GM18907 (cell line): ENCODE measurements around the gene ERI2.
"Not testable (repeated sequence)": the region's sequence is repeated elsewhere in the genome, so short reads cannot be mapped to it uniquely, and the experiment has no call there.

Experiments used
- ATAC-seq: cut with Tn5 transposase; IDR thresholded peaks from one replicate; pipeline ENCODE4 v1.9.1; 2021; ENCODE audit warnings: mild to moderate bottlenecking, moderate library complexity; ENCODE audit not compliant: unreplicated experiment

The ERI2 gene

GRCh38 chr16:20821682-20822081, 15.4 kb upstream of the ERI2 start:
- no peak for ATAC-seq

- no peak for ATAC-seq
Measured at GRCh38 chr16:20818929-20819585, 12.8 kb upstream of the ERI2 start.

GRCh38 chr16:20814784-20815183, 8.5 kb upstream of the ERI2 start:
- no peak for ATAC-seq

DNA sequence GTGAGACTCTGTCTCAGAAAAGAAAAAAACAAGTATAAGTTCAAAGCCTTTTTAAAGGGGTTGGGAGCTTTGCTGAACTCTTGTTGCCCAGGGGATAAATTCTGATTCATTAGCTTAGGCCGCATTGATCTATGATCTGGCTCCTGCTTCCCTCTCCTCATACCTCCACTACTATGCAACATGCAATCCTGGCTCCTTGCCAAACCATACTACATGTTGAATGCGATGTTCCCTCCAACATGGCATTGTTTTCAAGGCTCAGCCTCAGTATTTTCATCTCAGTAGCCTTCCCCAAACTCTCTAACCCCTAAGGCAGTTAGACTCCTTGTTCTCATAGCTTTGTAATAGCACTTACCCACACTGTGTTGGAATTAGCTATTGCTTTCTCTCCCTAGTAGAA, 6.2 kb upstream of the ERI2 start:
- no peak for ATAC-seq

GRCh38 chr16:20811889-20812439, 5.7 kb upstream of the ERI2 start:
- no peak for ATAC-seq

GRCh38 chr16:20807862-20808261, 1.6 kb upstream of the ERI2 start:
- no peak for ATAC-seq

DNA sequence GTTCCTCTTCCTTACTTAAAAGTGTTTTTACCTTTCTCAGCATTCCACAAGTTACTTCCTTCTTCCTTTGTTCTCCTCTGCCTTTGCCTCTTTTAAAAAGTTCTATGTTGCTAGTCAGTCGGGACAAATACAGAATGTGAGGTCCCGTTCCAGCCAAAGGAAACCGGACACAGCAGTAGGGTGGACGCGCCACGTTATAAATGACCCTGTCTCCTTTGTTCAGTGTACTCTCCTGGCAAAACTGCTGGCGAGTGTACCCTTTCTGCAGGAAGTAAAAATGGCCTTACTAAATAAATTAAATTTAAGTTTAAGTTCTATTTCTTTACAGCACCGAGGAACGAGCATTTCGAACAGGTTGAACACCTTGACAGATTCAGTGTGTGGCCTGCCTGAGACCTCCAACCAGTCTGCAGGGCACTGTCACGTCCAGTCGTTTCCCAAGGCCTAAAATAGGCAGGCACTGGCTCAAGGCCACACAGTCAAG, 546 bp downstream of the ERI2 start:
- not testable (repeated sequence) for ATAC-seq

GRCh38 chr16:20803561-20804214, 2.6 kb downstream of the ERI2 start:
- ATAC-seq = no peak

- ATAC-seq = no peak
Measured at GRCh38 chr16:20803192-20803560, 3.1 kb downstream of the ERI2 start.

DNA sequence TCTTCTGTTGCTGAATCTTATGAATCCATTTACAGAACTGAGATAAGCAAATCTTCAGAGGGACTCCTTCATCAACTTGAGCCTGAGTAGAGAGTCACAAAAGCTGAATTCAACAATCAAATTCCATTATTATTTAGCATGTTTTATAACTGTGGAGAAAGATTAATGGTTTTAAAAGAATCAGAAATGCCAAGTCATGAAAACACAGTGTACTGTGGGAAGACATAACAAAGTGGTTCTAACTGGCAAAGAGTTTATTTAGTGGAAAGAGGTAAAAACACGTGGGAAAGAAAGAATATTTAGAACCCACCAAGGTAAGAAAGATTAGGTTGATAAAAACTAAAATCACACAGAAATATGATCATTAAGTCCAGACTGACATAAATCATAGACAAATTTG, 5.0 kb downstream of the ERI2 start:
- no peak for ATAC-seq

- no peak for ATAC-seq
Measured at GRCh38 chr16:20799599-20799998, 6.7 kb downstream of the ERI2 start.

- no peak for ATAC-seq
Measured at GRCh38 chr16:20798364-20798763, 7.9 kb downstream of the ERI2 start.

DNA sequence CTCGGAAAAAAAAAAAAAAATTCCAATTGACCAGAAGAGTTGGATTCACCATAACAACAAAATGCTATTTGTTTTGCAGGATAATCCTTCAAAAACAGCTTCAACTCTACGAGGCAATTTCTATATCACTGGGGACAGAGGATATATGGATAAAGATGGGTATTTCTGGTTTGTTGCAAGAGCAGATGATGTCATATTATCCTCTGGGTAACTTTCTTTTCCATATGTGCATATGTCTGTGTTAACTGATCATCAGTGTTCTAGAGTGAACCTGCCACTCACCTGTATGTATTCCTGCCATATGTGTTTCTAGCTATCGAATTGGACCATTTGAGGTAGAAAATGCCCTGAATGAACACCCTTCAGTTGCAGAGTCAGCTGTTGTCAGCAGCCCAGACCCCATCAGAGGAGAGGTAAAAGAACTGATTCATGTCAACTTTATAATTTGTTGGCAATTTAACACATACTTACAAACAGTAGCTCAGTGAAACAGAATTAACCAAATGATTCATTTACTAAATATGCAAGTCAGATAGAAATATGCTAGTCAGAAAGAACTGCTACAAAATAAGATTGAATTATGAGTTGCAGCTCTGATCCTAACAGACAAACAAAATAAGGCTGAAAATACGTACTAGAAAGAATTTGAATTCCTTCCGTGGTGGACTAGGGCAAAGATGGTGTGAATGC, 14.2 kb downstream of the ERI2 start:
- ATAC-seq = no peak

- ATAC-seq = no peak
Measured at GRCh38 chr16:20789130-20789529, 17.1 kb downstream of the ERI2 start.

DNA sequence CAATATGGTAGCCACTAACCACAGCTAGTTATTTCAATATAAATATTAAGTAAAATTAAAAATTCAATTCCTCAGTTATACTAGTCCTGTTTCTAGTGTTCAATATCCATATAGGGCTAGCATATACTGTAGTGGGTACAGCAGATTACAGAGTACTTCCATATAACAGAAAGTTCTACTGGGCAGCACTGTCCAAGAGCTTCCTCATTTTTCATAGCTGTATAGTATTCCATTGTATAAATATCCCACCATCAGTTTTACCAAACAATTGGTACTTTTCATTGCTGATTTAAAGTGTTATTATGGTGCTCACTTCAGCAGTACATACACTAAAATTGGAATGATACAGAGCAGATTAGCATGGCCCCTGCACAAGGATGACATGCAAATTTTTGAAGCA, 22.1 kb downstream of the ERI2 start:
- ATAC-seq = no peak

DNA sequence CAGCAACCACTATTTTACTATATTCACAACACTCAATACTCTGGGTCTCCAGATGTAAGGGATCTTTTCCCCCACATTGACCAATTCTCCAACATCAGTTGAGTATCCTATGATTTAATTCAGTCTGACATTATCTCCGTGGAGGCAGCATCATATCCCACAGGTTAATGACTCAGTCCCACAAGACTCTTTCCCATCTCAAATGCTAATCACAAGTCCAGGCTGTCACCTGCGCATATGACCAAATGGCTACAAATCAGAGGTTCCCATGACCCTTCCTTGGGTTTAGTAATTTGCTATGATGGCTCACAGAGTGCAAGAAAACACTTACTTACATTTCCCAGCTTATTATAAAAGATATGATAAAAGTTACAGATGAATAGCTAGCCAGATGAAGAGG, 23.8 kb downstream of the ERI2 start:
- no peak for ATAC-seq

- no peak for ATAC-seq
Measured at GRCh38 chr16:20781697-20782096, 24.6 kb downstream of the ERI2 start.

DNA sequence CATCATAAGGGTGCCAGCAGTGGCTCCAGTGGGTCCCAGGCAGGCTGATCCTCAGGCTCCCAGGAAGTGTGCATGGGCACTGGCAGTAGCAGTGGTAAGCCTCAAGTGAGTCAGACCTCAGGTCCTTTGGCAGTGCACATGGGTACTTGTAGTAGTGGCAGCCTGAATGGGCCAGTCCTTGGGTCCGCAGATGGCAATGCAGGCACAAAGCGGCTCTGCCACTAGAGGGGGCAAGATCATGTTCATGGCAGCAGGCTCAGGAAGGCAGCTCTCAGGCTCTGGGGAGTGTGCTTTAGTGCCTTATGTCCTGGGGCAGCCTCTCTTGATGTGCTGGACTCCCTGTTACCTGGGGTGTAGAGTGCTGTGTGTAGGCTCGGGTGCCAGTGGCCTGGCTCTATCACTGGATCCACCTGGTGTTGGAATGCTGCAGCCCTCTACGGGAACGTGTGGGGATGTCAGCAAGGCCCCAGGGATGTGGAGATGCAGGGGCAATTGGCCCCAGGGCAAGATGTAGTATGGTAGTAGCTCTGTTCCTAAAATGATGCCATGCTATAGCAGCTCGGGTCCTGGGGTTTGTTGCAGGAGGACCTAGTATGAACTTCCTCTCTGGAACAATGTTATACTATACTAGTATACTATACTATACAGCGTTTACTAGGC, 31.4 kb downstream of the ERI2 start:
- ATAC-seq = no peak

DNA sequence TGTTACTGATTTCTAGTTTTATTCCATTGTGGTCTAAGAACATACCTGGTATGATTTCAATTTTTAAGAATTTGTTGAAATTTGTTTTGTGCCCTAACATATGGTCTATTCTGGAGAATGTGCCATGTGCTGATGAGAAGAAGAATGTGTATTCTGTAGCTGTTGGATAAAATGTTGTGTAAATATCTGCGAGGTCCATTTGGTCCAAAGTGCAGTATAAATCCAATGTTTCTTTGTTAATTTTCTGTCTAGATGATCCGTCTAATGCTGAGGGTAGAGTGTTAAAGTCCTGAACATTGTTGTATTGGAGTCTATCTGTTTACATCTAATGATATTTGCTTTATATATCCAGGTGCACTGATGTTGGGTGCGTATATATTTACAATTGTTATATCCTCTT, 32.6 kb downstream of the ERI2 start:
- ATAC-seq = no peak

DNA sequence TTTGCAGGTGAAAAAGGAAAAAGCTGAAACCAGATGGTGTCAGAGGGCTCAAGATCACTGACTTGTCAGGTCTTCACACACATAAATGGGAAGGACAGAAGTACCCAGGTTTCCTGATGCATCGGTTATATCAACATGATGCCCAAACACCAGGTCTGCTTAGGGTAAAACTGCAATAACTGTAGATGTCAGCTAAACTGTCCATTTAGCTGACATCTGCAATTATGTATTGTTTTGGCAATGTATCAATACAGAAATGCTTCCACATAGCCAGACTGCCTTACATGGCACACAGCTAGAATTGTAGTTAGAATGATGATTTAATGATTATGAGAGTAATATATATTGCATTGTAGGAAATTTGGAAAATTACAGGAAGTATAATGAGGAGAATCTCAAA, 37.5 kb downstream of the ERI2 start:
- no peak for ATAC-seq

DNA sequence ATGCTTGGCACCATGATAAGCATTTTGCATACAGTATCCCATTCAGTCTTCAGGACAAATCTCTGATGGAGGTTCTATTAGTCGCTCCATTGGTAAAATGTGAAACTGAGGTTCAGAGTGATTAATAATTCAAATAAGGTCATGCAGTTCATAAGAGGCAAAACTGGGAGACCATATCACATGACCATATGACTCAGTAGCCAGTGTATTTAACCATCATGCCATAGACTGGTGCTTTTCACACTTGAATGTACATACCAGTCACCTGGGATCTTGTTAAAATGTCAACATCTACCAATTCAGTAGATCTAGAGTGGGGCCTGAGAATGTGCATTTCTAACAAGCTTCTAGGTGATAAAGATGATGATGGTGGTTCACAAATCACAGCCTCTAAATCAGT, 38.2 kb downstream of the ERI2 start:
- no peak for ATAC-seq
